Embryonic facial prominence (tissue), 1 donor: ENCODE results near the gene MB21D2.
A peak's percentile ranks its signal among the peaks of the same experiment; 100 is the strongest.

ENCODE experiments used
- DNase-seq: peaks from one replicate; pipeline ENCODE4 v3.0.0-alpha.2; 2016; ENCODE audit errors: extremely low spot score

MB21D2 gene

GRCh38 chr3:192921793-192922192 lies 4.1 kb upstream of the MB21D2 start:
- no peak for DNase-seq

GRCh38 chr3:192920411-192920810 lies 2.8 kb upstream of the MB21D2 start:
- DNase-seq: no peak

GRCh38 chr3:192919901-192920300 lies 2.2 kb upstream of the MB21D2 start:
- no peak for DNase-seq

GRCh38 chr3:192918275-192918588 lies 576 bp upstream of the MB21D2 start:
- DNase-seq: peak; percentile 49

- no peak for DNase-seq
Observed at GRCh38 chr3:192917028-192917403, 640 bp downstream of the MB21D2 start.

GRCh38 chr3:192916371-192917027 lies 1.2 kb downstream of the MB21D2 start:
- no peak for DNase-seq

- no peak for DNase-seq
Observed at GRCh38 chr3:192915722-192916121, 1.9 kb downstream of the MB21D2 start.

- no peak for DNase-seq
Observed at GRCh38 chr3:192915304-192915703, 2.4 kb downstream of the MB21D2 start.

- no peak for DNase-seq
Observed at GRCh38 chr3:192914848-192915247, 2.8 kb downstream of the MB21D2 start.

GRCh38 chr3:192913540-192913939 lies 4.1 kb downstream of the MB21D2 start:
- DNase-seq: no peak

GRCh38 chr3:192911293-192911692 lies 6.4 kb downstream of the MB21D2 start:
- DNase-seq: no peak

GRCh38 chr3:192907784-192908183 lies 9.9 kb downstream of the MB21D2 start:
- no peak for DNase-seq

- no peak for DNase-seq
Observed at GRCh38 chr3:192906940-192907339, 10.7 kb downstream of the MB21D2 start.

- DNase-seq: no peak
Observed at GRCh38 chr3:192905980-192906678, 11.5 kb downstream of the MB21D2 start.

GRCh38 chr3:192904632-192905289 lies 12.9 kb downstream of the MB21D2 start:
- DNase-seq: no peak

GRCh38 chr3:192902549-192902948 lies 15.1 kb downstream of the MB21D2 start:
- no peak for DNase-seq

GRCh38 chr3:192901435-192901834 lies 16.2 kb downstream of the MB21D2 start:
- no peak for DNase-seq

GRCh38 chr3:192899540-192899982 lies 18.1 kb downstream of the MB21D2 start:
- DNase-seq: no peak

GRCh38 chr3:192897005-192897404 lies 20.7 kb downstream of the MB21D2 start:
- DNase-seq: no peak

- DNase-seq: no peak
Observed at GRCh38 chr3:192896208-192896607, 21.4 kb downstream of the MB21D2 start.

GRCh38 chr3:192894676-192895075 lies 23.0 kb downstream of the MB21D2 start:
- DNase-seq: no peak

GRCh38 chr3:192892981-192893700 lies 24.5 kb downstream of the MB21D2 start:
- no peak for DNase-seq
